HUES6 (cell line): ENCODE results near the gene GNG7.
A peak's percentile ranks its signal among the peaks of the same experiment; 100 is the strongest.
"Not testable (repeated sequence)": the region's sequence is repeated elsewhere in the genome, so short reads cannot be mapped to it uniquely, and the experiment has no call there.

ENCODE experiments used
- H3K27ac ChIP-seq: 2 replicates; pipeline ENCODE4 v1.7.0; 2013; ENCODE audit warnings: low read depth, mild to moderate bottlenecking, low read length, inconsistent platforms
- H3K27me3 ChIP-seq: 2 replicates; pipeline ENCODE4 v1.6.1; 2013; ENCODE audit warnings: low read length; ENCODE audit not compliant: control insufficient read depth, insufficient read depth
- H3K36me3 ChIP-seq: 2 replicates; pipeline ENCODE4 v1.6.1; 2013; ENCODE audit warnings: low read length; ENCODE audit not compliant: control insufficient read depth, insufficient read depth
- H3K4me1 ChIP-seq: 2 replicates; pipeline ENCODE4 v1.6.1; 2013; ENCODE audit warnings: low read length; ENCODE audit not compliant: control insufficient read depth, insufficient read depth
- H3K4me3 ChIP-seq: 2 replicates; pipeline ENCODE4 v1.5.1; 2013; ENCODE audit warnings: low read depth, low read length
- H3K9ac ChIP-seq: one replicate; pipeline ENCODE4 v1.6.1; 2013; ENCODE audit warnings: mild to moderate bottlenecking, low read length
- H3K9me3 ChIP-seq: 2 replicates; pipeline ENCODE4 v1.6.1; 2013; ENCODE audit warnings: low read depth, low read length; ENCODE audit not compliant: control insufficient read depth, insufficient read depth

The GNG7 gene

DNA sequence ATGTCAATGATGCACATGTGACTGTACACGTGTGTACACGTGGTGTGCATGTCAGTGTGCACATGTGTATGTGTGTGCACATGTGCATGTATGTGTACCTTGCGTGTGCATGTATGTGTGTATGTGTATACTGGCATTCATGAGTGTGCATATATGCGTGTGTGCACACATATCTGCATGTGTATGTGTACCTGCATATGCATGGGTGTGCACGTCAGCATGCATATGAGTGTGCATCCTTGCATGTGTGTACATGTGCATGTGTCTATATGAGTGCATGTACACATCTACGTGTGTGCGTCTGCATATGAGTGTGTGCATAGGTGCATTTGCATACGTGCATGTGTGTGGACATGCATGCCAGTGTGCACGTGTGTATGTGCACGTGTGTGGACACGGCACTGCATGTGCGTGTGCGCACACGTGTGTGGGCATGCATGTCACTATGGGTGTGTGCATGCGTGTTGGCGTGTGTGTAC is 178.1 kb downstream of the GNG7 start:
- Histone ChIP-seq H3K27ac (no peak overlapping the region), H3K36me3 (no peaks in the 10 kb centered on the region), H3K4me1 (peaks cover 22% of the 10 kb centered on the region), H3K9ac (no peak overlapping the region), H3K4me3 (peak overlapping the region; percentile 2; the same call in 1 of the 2 replicates), H3K9me3 (no peaks in the 10 kb centered on the region), H3K27me3 (no peaks in the 10 kb centered on the region)

DNA sequence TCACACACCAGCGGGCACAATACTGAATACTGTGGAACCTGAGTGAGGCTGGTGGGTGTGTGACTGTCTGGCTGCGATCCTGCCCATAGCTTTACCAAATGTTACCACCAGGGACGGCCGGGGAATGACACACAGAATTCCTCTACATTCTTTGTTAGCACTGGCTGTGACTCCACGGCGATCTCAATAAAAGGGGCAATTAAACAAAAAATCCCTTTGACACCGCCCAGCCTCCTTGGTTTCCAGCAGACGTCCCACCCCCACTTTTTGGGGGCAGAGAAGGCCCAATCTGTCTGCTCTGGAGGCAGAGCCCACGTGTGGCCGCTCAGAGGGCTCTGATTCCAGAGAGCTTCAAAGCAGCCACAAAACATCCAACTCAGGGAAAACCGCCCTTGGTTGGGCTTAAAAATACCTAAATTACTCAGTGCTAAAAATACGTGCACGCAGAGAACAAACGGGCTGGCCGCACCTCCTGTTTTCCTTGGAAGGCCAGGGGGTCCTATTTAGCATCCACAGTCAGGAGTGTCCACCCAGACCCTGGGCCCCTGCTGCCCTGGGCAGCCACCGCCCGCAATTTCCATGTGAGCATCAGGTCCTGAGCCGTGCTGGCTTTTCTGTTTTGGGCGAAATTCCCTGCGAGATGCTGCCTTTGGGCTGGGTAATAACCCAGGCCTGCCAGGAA is 178.7 kb downstream of the GNG7 start:
- no peaks in the 10 kb centered on the region for H3K27me3 ChIP-seq
- no peak overlapping the region for H3K27ac ChIP-seq
- no peak overlapping the region for H3K9ac ChIP-seq
- H3K4me3 ChIP-seq: no peak overlapping the region
- H3K4me1 ChIP-seq: peaks cover 22% of the 10 kb centered on the region
- H3K9me3 ChIP-seq: no peaks in the 10 kb centered on the region
- no peaks in the 10 kb centered on the region for H3K36me3 ChIP-seq

DNA sequence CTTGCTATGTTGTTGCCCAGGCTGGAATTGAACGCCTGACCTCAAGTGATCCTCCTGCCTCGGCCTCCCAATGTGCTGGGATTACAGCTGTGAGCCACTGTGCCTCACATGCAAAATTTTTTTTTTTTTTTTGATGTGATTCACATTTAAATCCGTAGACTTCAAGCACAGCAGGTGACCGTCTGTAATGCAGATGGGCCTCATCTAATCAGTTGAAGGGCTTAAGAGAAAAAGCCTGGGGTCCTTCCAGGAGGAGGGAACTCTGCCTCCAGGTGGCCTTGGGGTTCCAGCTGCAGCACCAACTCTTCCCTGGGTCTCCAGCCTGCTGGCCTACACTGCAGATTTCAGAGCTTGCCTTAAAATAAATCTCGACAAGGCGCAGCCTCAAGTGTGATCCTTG is 183.0 kb downstream of the GNG7 start:
- Histone ChIP-seq H3K9ac (no peak overlapping the region), H3K27ac (no peak overlapping the region), H3K27me3 (no peaks in the 10 kb centered on the region), H3K4me3 (no peak overlapping the region), H3K4me1 (peaks cover 30% of the 10 kb centered on the region), H3K36me3 (no peaks in the 10 kb centered on the region), H3K9me3 (no peaks in the 10 kb centered on the region)

DNA sequence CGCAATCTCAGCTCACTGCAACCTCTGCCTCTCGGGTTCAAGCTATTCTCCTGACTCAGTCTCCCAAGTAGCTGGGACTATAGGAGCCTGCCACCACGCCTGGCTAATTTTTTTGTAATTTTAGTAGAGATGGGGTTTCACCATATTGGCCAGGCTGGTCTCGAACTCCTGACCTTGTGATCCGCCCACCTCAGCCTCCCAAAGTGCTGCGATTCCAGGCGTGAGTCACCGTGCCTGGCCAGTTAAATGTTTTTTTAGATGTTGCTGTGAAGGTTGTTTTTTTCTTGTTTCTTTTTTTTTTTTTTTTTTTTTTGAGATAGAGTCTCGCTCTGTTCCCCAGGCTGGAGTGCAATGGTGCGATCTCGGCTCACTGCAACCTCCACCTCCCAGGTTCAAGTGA is 183.6 kb downstream of the GNG7 start:
- H3K4me3 ChIP-seq, H3K9me3 ChIP-seq, H3K36me3 ChIP-seq, H3K27me3 ChIP-seq, H3K9ac ChIP-seq, H3K27ac ChIP-seq: not testable (repeated sequence)
- peaks cover 26% of the 10 kb centered on the region; the same call in 1 of the 2 replicates for H3K4me1 ChIP-seq

DNA sequence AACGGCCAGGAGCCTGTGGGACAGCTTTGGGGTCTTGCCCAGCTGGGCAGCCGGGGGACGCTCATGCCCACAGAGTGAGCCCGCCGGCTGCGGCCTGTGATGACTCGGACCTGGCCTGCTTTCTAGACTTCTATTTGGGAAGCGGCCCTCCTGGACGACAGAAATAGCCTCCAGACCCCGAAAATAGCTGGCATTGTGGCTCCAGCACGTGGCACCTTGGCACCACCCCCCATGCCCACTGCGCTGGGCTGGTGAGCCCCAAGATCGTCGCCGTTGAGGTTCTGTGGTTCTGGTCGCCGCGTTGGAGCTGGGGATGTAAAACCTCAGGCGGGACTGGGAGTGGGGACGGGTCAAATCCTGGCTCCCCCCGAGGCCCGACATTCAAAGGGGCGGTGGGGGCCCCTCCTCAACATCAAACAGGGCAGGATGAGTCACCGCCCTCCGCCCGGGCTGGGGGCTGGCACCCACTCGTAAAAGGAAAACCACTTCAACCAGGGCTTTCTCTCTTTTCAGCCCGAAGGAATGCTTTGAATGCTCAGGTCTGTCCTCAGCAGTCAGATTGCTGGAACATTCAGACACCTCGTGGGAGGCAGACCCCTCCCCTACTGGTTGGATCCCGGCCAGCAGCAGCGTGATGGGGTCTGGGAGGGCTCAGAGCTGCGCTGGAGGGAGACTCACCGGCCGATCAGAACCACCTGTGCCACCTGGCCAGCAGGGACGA is 184.5 kb downstream of the GNG7 start:
- Histone ChIP-seq H3K27ac (no peak overlapping the region), H3K27me3 (no peaks in the 10 kb centered on the region), H3K4me1 (peaks cover 22% of the 10 kb centered on the region; the same call in 1 of the 2 replicates), H3K36me3 (no peaks in the 10 kb centered on the region), H3K9me3 (no peaks in the 10 kb centered on the region), H3K4me3 (no peak overlapping the region), H3K9ac (no peak overlapping the region)

DNA sequence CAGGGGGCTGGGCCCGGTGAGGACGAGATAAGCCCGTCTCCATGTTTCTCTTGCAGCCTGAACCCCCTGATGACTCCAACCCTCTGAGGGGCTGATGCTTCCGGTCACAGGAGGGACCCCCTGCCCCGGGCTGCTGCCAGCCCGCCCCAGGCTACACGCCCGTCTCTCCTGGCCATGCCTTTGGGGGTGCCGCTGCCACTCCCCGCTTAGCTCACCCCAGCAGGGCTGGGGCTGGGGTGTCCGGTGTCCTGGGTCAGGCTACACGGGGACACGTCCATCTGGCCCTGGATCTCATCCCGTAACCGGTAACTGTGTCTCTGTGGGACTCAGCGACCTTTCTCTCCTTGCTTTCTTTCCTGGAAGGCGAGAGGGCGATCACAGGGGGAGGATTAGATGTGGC is 185.8 kb downstream of the GNG7 start:
- no peaks in the 10 kb centered on the region for H3K27me3 ChIP-seq
- peaks cover 24% of the 10 kb centered on the region; the same call in 1 of the 2 replicates for H3K4me1 ChIP-seq
- H3K4me3 ChIP-seq: no peak overlapping the region
- H3K36me3 ChIP-seq: no peaks in the 10 kb centered on the region
- H3K27ac ChIP-seq: no peak overlapping the region
- no peaks in the 10 kb centered on the region for H3K9me3 ChIP-seq
- H3K9ac ChIP-seq: no peak overlapping the region

DNA sequence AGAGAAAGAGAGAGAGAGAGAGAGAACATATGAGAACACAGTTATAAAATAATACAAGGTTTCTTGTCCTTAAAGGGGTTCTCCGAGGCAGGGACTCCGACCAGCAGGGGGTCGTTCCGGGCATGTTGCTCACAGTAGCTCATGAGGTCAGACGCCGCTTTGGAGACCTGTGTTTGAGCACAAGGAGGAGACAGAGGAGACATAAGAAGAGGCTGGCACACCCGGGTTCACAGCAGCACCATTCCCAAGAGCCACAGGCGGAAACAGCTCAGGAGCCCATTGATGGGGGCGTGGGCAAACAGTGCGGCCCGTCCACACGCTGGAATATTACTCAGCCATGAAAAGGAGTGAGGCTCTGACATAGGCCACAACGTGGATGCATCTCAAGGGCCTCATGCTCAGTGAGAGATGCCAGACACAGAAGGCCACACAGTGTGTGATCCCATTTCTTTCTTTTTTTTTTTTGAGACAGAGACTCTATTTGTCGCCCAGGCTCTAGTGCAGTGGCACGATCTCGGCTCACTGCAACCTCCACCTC is 187.4 kb downstream of the GNG7 start:
- Histone ChIP-seq H3K9me3 (no peaks in the 10 kb centered on the region), H3K4me1 (peaks cover 20% of the 10 kb centered on the region; the same call in 1 of the 2 replicates), H3K4me3 (no peak overlapping the region)

DNA sequence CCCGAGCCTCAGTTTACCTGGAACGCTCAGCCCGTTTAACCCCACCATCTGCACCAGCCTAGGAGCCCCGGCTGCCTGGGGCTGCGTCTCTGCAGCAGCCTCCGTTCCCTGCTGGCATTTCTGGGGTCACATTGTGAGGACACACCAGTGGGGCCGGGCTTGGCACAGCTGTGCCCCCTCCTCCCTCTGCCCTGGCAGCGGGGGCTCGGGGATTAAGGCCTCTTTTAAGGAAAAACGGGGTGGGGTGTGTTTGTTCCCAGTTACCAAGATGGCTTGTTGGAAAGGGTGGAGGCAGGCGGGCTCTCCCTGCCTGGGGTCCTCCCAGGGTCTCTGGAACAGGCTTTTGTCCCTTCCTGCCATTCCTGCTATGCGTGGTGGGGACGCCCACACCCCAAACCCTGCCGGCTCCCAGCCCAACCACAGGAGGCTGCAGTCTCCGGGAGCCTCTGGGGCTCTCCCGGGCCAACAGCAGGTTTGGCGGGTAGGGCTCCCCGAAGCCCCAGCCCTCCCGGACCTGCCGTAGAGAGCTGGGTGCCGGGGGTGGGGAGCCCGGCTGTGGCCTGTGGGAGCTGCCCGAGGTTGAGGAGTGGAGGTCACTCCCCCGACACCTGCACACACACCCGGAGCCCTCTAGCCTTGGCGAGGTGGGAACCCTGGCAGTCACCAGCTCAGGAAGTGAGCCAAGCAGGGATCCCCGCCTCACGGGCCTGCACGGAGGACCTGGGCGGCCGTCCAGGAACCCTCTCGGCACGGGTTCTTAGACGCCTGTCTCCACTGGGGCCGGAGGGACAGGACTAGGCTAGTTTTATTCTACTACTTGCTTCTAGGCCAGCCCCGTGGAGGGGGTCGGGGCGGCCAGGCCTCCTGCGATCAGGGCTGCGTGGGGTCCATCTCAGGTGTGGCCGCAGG is 189.7 kb downstream of the GNG7 start:
- Histone ChIP-seq H3K4me3 (no peak overlapping the region), H3K36me3 (no peaks in the 10 kb centered on the region), H3K27ac (no peak overlapping the region), H3K9ac (no peak overlapping the region), H3K27me3 (no peaks in the 10 kb centered on the region), H3K4me1 (peaks cover 11% of the 10 kb centered on the region; the same call in 1 of the 2 replicates), H3K9me3 (no peaks in the 10 kb centered on the region)

More for the DNA sequence above, 187.4 kb downstream of the GNG7 start:
- Histone ChIP-seq H3K36me3 (no peaks in the 10 kb centered on the region), H3K27me3 (no peaks in the 10 kb centered on the region), H3K9ac (no peak overlapping the region), H3K27ac (no peak overlapping the region)

DNA sequence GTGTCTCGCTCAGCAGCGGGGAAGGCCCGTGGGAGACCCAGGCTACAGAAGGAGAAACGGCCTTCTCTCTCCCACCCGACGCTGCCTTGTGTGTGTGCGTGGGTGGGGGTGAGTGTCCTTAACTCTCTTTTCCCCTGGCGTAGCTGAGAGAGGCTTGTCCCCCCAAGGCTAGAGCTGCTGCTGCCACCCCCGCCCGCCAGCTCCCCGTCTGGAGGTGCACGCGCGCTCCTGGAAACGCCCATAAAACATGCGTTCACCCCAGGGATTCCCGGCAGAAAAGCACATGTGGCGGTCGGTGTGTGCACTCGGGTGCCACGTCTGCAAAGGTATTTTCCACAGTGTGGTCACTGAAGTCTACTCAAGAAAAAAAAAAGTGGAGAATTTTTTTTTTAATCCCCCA is 190.5 kb downstream of the GNG7 start:
- H3K4me1 ChIP-seq: peaks cover 11% of the 10 kb centered on the region
- H3K9ac ChIP-seq: no peak overlapping the region
- H3K27me3 ChIP-seq: no peaks in the 10 kb centered on the region
- H3K9me3 ChIP-seq: no peaks in the 10 kb centered on the region
- no peaks in the 10 kb centered on the region for H3K36me3 ChIP-seq
- H3K27ac ChIP-seq: no peak overlapping the region
- H3K4me3 ChIP-seq: no peak overlapping the region

DNA sequence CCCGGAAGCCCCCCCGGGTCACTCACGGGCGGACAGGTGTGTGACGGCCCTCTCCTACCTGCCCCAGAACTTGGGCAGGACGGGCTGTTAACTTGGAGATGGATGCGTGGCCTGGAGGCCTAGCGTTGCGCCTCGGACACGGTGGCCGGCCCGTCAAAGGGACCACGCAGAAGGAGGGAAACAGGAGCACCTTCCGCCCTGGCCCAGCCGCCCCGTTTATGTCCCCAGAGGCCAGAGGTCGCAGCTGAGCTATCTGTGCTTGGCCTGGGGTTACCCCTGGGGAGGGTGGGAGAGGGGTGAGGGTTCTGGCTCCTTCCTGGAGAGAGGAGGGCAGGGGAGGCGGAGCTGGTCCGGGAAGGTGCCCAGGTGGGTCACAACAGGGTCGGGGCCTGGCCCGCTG is 190.9 kb downstream of the GNG7 start:
- Histone ChIP-seq H3K4me3 (no peak overlapping the region), H3K9ac (no peak overlapping the region), H3K27ac (no peak overlapping the region)

More for the DNA sequence above, 190.9 kb downstream of the GNG7 start:
- Histone ChIP-seq H3K27me3 (no peaks in the 10 kb centered on the region), H3K36me3 (no peaks in the 10 kb centered on the region), H3K4me1 (peaks cover 8% of the 10 kb centered on the region), H3K9me3 (no peaks in the 10 kb centered on the region)
